H9 (cell line): ENCODE data around the gene TTC23. TPM values are rescaled to one million over a fixed set of nuclear protein-coding genes. Genes with fewer than 3 reads are reported as not detected.

Experiments
- DNase-seq: peaks from one replicate; pipeline ENCODE4 v3.0.0-alpha.2; 2017
- H2AFZ ChIP-seq: one replicate; pipeline ENCODE4 v1.6.1; 2013; ENCODE audit warnings: mild to moderate bottlenecking, low read length, control low read depth, moderate library complexity
- H2AK5ac ChIP-seq: 2 replicates; pipeline ENCODE4 v1.6.1; 2013; ENCODE audit warnings: low read length, control low read depth, mixed read lengths; ENCODE audit not compliant: insufficient read length
- H2BK120ac ChIP-seq: one replicate; pipeline ENCODE4 v1.6.1; 2013; ENCODE audit warnings: low read depth, mild to moderate bottlenecking, low read length, control low read depth, inconsistent platforms; ENCODE audit not compliant: poor library complexity, severe bottlenecking
- H2BK12ac ChIP-seq: 2 replicates; pipeline ENCODE4 v1.6.1; 2013; ENCODE audit warnings: low read length, control low read depth, mixed read lengths, low read depth; ENCODE audit not compliant: insufficient read length
- H2BK15ac ChIP-seq: 2 replicates; pipeline ENCODE4 v1.6.1; 2013; ENCODE audit warnings: low read depth, low read length, control low read depth
- H2BK20ac ChIP-seq: one replicate; pipeline ENCODE4 v1.6.1; 2013; ENCODE audit warnings: low read depth, mild to moderate bottlenecking, low read length, control low read depth, inconsistent platforms; ENCODE audit not compliant: poor library complexity, severe bottlenecking
- H2BK5ac ChIP-seq: 2 replicates; pipeline ENCODE4 v1.6.1; 2013; ENCODE audit warnings: low read length, control low read depth, mixed read lengths; ENCODE audit not compliant: insufficient read length
- H3K14ac ChIP-seq: 2 replicates; pipeline ENCODE4 v1.6.1; 2013; ENCODE audit warnings: low read length, control low read depth; ENCODE audit not compliant: insufficient read depth
- H3K18ac ChIP-seq: 2 replicates; pipeline ENCODE4 v1.6.1; 2013; ENCODE audit warnings: low read depth, mild to moderate bottlenecking, mixed read lengths, low read length, control low read depth; ENCODE audit not compliant: insufficient read length
- H3K23ac ChIP-seq: 2 replicates; pipeline ENCODE4 v1.6.1; 2013; ENCODE audit warnings: low read length, control low read depth, mixed read lengths, low read depth; ENCODE audit not compliant: insufficient read length
- H3K23me2 ChIP-seq: 2 replicates; pipeline ENCODE4 v1.6.1; 2013; ENCODE audit warnings: low read depth, mild to moderate bottlenecking, mixed read lengths, low read length, control low read depth; ENCODE audit not compliant: insufficient read length, poor library complexity, severe bottlenecking
- H3K27ac ChIP-seq: 2 replicates; pipeline ENCODE4 v1.5.1; 2013; ENCODE audit warnings: low read length, control low read depth, mixed read lengths, low read depth; ENCODE audit not compliant: insufficient read length
- H3K27me3 ChIP-seq: 2 replicates; pipeline ENCODE4 v1.6.1; 2013; ENCODE audit warnings: low read length, control low read depth, inconsistent platforms; ENCODE audit not compliant: insufficient read depth
- H3K4ac ChIP-seq: 2 replicates; pipeline ENCODE4 v1.6.1; 2013; ENCODE audit warnings: low read depth, mild to moderate bottlenecking, control low read depth, inconsistent platforms, low read length, moderate library complexity
- H3K4me1 ChIP-seq: 2 replicates; pipeline ENCODE4 v1.6.1; 2013; ENCODE audit warnings: low read length, control low read depth, inconsistent platforms; ENCODE audit not compliant: insufficient read depth
- H3K4me2 ChIP-seq: 2 replicates; pipeline ENCODE4 v1.6.1; 2013; ENCODE audit warnings: low read length, control low read depth, mixed read lengths; ENCODE audit not compliant: insufficient read length, insufficient read depth
- H3K56ac ChIP-seq: 2 replicates; pipeline ENCODE4 v1.6.1; 2013; ENCODE audit warnings: low read depth, mild to moderate bottlenecking, mixed read lengths, low read length, control low read depth; ENCODE audit not compliant: insufficient read length
- H3K79me1 ChIP-seq: 2 replicates; pipeline ENCODE4 v1.6.1; 2013; ENCODE audit warnings: low read depth, mild to moderate bottlenecking, moderate library complexity, low read length, control low read depth, inconsistent platforms; ENCODE audit not compliant: insufficient read depth, poor library complexity, severe bottlenecking
- H3K79me2 ChIP-seq: 2 replicates; pipeline ENCODE4 v1.6.1; 2013; ENCODE audit warnings: low read length, control low read depth, inconsistent platforms; ENCODE audit not compliant: insufficient read depth
- H3K9ac ChIP-seq: 2 replicates; pipeline ENCODE4 v1.6.1; 2013; ENCODE audit warnings: low read length, control low read depth, mixed read lengths; ENCODE audit not compliant: insufficient read length; ENCODE audit errors: extremely low read depth
- H3K9me3 ChIP-seq: one replicate; pipeline ENCODE4 v1.6.1; 2013; ENCODE audit warnings: low read depth, low read length, inconsistent platforms; ENCODE audit not compliant: control insufficient read depth
- H3T11ph ChIP-seq: one replicate; pipeline ENCODE4 v1.6.1; 2013; ENCODE audit warnings: mild to moderate bottlenecking, low read length, control low read depth, inconsistent platforms
- H4K20me1 ChIP-seq: one replicate; pipeline ENCODE4 v1.6.1; 2013; ENCODE audit not compliant: control insufficient read depth, insufficient read length, insufficient read depth
- H4K5ac ChIP-seq: 2 replicates; pipeline ENCODE4 v1.6.1; 2013; ENCODE audit warnings: low read depth, mild to moderate bottlenecking, mixed read lengths, low read length, control low read depth; ENCODE audit not compliant: insufficient read length
- H4K8ac ChIP-seq: replicated peaks from 2 replicates; pipeline ENCODE4 v1.6.1; 2013; ENCODE audit warnings: low read length, control low read depth, mixed read lengths, low read depth; ENCODE audit not compliant: insufficient read length
- H4K91ac ChIP-seq: 2 replicates; pipeline ENCODE4 v1.6.1; 2013; ENCODE audit warnings: low read depth, mild to moderate bottlenecking, moderate library complexity, mixed read lengths, low read length, control low read depth; ENCODE audit not compliant: insufficient read length
- H3K27ac Mint-ChIP-seq, 3 experiments: 2 replicates in 2 of 3; 3 replicates in 1 of 3; pipeline ENCODE4 v1.8.0; 2020 to 2021; ENCODE audit warnings: mixed read lengths in 3 of 3, mild to moderate bottlenecking in 1 of 3, moderate library complexity in 1 of 3
- H3K27me3 Mint-ChIP-seq: 2 replicates; pipeline ENCODE4 v1.8.0; 2021; ENCODE audit warnings: low read depth, mild to moderate bottlenecking, moderate library complexity, mixed read lengths
- H3K36me3 Mint-ChIP-seq, 3 experiments: 2 replicates in 2 of 3; 3 replicates in 1 of 3; pipeline ENCODE4 v1.8.0; 2020 to 2021; ENCODE audit warnings: low read depth in 3 of 3, mixed read lengths in 3 of 3; ENCODE audit not compliant: insufficient read depth in 1 of 3
- H3K4me1 Mint-ChIP-seq, 2 experiments: 2 replicates each; pipeline ENCODE4 v1.8.0; 2020; ENCODE audit warnings: mixed read lengths in 2 of 2
- H3K4me3 Mint-ChIP-seq, 2 experiments: 2 replicates in 1 of 2; 3 replicates in 1 of 2; pipeline ENCODE4 v1.8.0; 2020 to 2021; ENCODE audit warnings: mild to moderate bottlenecking in 2 of 2, mixed read lengths in 2 of 2, moderate library complexity in 1 of 2
- H3K9me3 Mint-ChIP-seq, 2 experiments: 2 replicates in 1 of 2; 3 replicates in 1 of 2; pipeline ENCODE4 v1.8.0; 2020; ENCODE audit warnings: mild to moderate bottlenecking in 2 of 2, mixed read lengths in 2 of 2, moderate library complexity in 1 of 2
- WGBS: extraction: QIAGEN DNeasy Blood & Tissue Kit; methylation state at CpG from one replicate; pipeline ENCODE4 v1.1.7; 2013; ENCODE audit warnings: missing lambda C conversion rate, low lambda C conversion rate, mixed read lengths; ENCODE audit not compliant: insufficient read length; ENCODE audit errors: extremely low coverage; 5-methylcytosine and 5-hydroxymethylcytosine counted together
- total RNA-seq: library from RNA; stranded (reverse); gene quantifications from 2 replicates; pipeline ENCODE4 v1.2.1, GENCODE V29; 2021
- TF ChIP-seq, protein P1 (sequence below): fragments of 200-600 bp; sonication (generic); conservative IDR thresholded peaks from 3 replicates; pipeline ENCODE4 v1.8.0; 2021; ENCODE audit warnings: antibody characterized with exemption, mild to moderate bottlenecking

TTC23 gene
- total RNA-seq, 1 experiment from 2014 or later: 14.3 TPM

DNA sequence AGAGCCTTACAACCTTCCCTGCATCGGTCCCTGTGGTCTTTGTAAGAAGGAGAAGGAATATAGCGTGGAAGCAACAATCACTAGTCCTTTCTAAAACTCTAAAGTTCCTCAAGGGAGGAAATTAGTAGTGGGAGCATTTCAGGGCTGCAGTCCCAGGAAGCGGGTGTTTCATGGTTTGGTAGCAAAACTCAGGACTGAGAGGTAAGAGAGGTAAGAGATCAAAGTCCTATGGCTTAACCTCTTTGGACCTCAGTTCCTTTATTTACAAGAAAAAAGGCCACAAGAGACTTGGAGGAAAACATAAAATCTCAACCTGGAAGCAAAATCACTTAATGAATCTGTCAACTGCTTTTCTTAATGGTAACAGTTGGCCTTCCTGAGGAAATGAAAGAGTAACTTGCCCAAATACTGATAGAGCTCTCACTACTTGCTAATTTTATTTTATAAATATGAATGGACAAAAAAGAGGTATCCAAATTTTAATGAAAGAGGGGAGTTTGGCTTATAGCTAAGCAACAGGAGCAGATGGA, 16.2 kb upstream of the TTC23 start:
- H3K23ac ChIP-seq: no peak overlapping the region
- H3K4me1 Mint-ChIP-seq: peaks cover 3 to 13% of the 10 kb centered on the region in 2 experiments; a peak in 2 of 4 replicates
- no peaks in the 10 kb centered on the region for H3K36me3 Mint-ChIP-seq
- H4K20me1 ChIP-seq: no peaks in the 10 kb centered on the region
- no peak overlapping the region for H4K5ac ChIP-seq
- no peak overlapping the region for H3K18ac ChIP-seq
- no peak overlapping the region for H3K9ac ChIP-seq
- H2BK120ac ChIP-seq: no peak overlapping the region
- no peak overlapping the region for H2BK5ac ChIP-seq
- H3K4me1 ChIP-seq: peaks cover 5% of the 10 kb centered on the region; the same call in 1 of the 2 replicates
- no peak overlapping the region for H2BK12ac ChIP-seq
- no peak overlapping the region for H4K8ac ChIP-seq
- H3K27ac ChIP-seq: no peak overlapping the region
- TF ChIP-seq, protein P1, sequence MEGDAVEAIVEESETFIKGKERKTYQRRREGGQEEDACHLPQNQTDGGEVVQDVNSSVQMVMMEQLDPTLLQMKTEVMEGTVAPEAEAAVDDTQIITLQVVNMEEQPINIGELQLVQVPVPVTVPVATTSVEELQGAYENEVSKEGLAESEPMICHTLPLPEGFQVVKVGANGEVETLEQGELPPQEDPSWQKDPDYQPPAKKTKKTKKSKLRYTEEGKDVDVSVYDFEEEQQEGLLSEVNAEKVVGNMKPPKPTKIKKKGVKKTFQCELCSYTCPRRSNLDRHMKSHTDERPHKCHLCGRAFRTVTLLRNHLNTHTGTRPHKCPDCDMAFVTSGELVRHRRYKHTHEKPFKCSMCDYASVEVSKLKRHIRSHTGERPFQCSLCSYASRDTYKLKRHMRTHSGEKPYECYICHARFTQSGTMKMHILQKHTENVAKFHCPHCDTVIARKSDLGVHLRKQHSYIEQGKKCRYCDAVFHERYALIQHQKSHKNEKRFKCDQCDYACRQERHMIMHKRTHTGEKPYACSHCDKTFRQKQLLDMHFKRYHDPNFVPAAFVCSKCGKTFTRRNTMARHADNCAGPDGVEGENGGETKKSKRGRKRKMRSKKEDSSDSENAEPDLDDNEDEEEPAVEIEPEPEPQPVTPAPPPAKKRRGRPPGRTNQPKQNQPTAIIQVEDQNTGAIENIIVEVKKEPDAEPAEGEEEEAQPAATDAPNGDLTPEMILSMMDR: no peak
- no peak overlapping the region for H3K4me2 ChIP-seq
- no peaks in the 10 kb centered on the region for H3K23me2 ChIP-seq
- no peak overlapping the region for H2BK15ac ChIP-seq
- H3K79me1 ChIP-seq: no peaks in the 10 kb centered on the region
- DNase-seq: no peak
- no peak overlapping the region for H3K56ac ChIP-seq
- H3K14ac ChIP-seq: no peak overlapping the region
- no peaks in the 10 kb centered on the region for H3K27me3 Mint-ChIP-seq
- no peak overlapping the region for H4K91ac ChIP-seq
- H2AFZ ChIP-seq: no peak overlapping the region
- no peak overlapping the region for H2BK20ac ChIP-seq
- no peak overlapping the region for H3T11ph ChIP-seq
- WGBS: no CpG with 5 or more reads among the region's 3 CpGs
- H3K4ac ChIP-seq: no peak overlapping the region
- no peaks in the 10 kb centered on the region for H3K9me3 Mint-ChIP-seq
- H3K27me3 ChIP-seq: no peaks in the 10 kb centered on the region
- H3K27ac Mint-ChIP-seq: no peak overlapping the region
- no peaks in the 10 kb centered on the region for H3K9me3 ChIP-seq
- no peak overlapping the region for H2AK5ac ChIP-seq
- no peaks in the 10 kb centered on the region for H3K79me2 ChIP-seq
- no peak overlapping the region for H3K4me3 Mint-ChIP-seq
